HG03045 (cell line): ENCODE measurements around the gene C1QTNF1.

Experiments
- ATAC-seq: cut with Tn5 transposase; IDR thresholded peaks from one replicate; pipeline ENCODE4 v1.9.1; 2021; ENCODE audit warnings: mild to moderate bottlenecking, moderate library complexity; ENCODE audit not compliant: unreplicated experiment

Gene C1QTNF1

DNA sequence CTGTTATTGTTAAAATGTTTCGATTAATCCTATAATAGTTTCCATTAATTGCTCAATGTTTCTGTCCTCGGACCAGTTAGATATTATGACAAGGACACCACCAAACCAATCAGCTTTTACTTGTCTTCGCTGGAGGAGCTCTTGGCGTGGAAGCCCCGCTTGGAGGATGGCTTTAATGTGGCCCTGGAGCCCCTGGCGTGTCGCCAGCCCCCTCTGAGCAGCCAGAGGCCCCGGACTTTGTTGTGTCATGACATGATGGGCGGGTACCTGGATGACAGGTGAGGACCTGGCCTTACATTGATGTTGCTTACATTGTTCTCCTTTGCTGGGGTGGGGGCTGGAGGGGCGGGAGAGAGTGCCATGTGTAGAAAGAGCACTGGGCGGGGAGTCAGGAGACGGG, 53.6 kb downstream of the C1QTNF1 start:
- ATAC-seq: no peak

DNA sequence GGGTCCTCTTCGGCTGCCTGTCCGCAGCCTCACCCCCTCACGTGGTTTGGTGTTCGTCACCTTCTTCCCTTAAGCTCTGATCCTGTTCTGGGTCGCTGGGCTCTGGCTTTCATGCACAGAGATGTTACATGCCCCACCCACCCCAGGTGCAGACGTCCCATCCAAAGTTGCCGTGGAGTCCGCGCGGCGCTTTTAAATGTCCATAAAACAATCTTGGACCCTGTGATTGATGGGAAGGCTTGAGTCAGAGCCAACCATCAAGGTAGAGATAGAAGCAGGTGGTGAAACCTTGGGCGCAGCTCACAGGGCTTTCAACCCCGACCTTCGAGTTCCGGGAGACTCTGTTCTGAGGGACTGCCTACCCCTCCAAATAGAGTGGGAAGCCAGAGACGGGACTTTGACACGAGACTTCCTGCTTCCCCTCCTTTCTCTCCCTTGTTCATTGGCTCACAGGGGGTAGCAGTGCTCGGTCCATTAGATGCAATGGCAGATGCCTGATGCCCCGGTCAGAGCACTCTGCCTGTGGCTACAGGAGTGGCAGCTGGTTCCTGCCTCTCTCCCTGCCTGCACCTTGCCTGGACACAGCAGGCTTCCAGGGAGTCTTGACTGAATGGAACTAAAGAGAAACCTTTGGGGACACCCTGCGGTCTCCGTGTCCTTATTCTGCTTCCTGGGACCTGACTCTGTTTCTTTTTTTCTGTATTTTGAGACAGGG, 54.7 kb downstream of the C1QTNF1 start:
- no peak for ATAC-seq

DNA sequence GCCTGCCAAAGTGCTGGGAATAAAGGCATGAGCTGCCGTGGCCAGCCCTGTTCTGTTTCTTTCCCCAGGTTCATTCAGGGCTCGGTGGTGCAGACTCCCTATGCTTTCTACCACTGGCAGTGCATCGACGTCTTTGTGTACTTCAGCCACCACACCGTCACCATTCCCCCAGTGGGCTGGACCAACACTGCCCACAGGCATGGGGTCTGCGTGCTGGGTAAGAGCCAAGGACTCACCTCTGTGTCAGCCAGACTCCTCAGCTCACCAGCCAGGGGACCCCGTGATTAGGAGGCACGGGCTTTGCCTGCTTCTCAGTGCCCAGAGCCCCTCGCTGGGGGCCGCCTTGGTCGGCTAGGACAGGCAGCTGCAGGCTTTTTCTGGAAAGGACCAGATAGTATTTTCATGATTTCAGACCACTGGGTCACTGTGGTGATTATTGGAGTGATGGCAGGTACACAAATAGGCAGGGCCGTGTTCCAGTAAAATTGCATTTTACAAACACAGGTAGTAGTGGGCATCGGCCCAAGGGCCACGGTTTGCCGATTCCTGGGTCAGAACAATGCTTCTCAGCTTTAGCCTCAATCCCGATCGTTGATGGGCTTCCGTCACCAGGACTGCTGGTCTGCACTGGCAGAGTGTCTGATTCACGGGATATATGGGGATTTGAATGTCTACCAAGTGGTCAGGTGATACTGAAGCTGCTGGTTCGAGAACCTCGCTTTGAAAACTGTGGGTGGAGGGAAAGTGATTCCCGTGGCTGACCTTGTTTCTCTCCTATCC, 55.6 kb downstream of the C1QTNF1 start:
- ATAC-seq: no peak

DNA sequence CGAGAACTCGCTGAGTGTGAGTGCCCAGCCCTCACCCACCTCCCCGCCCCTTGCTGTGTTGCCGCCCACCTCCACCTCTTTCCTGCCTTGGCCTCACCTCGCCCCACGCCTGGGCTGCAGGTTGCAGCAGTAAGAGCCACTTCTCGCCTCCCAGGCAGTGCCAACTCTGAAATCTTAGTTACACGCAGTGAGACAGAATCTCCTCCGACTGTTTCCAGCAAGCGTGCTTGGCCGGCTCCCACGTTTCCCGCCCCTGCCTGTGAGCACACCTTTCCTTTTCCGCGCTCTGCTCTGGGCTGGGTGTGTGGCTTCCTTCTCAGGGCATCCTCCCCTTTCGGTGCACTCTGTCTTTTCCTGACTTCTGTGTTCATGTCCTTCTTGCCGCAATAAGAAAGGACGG, 56.4 kb downstream of the C1QTNF1 start:
- ATAC-seq: no peak

DNA sequence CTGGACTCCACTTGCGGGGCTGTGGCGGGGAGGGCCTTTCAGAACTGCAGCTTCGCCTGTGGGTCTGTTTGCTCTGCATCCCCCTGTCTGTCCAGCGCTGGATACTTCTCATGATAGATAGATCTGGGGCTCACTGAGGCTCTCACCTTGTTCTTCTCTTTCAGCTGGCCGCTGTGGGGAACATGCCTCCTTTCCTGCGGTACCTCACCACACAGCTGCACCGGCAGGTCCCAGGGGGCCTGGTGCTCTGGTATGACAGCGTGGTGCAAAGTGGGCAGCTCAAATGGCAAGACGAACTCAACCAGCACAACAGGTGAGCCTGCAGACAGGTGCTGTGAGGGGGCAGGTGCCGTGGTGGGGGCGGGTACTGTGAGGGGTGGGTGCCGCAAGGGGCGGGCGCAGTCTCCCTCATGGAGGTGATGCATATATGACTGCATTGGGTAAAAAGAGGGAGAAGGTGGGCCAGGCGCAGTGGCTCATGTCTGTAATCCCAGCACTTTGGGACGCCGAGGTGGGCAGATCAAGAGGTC, 56.9 kb downstream of the C1QTNF1 start:
- ATAC-seq: no peak

DNA sequence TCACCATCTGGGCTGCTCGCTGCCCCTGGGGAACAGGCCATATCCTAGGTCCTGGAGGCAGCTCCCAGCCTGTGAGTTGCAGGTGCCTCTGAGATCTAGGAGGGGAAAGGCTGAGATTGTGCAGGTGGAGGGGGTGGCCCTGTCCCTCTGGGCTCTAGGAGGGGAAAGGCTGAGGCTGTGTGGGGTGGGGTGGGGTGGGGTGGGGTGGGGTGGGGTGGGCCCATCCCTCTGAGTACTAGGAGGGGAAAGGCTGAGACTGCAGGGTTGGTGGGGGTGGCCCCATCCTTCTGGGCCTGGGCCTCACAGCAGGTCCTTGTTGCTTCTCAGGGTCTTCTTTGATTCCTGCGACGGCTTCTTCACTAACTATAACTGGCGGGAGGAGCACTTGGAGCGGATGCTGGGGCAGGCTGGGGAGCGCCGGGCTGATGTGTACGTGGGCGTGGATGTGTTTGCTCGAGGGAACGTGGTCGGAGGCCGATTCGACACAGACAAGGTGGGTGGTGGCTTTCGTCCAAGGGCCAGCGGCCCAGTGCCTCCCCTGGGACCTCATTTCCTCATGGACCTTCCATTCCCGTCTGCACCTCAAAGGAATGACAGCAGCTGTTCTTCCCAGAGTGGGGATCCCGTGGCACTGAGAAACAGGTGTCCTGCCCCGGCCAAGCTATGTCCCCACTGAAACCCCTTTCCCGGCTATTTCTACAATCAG, 57.8 kb downstream of the C1QTNF1 start:
- no peak for ATAC-seq

DNA sequence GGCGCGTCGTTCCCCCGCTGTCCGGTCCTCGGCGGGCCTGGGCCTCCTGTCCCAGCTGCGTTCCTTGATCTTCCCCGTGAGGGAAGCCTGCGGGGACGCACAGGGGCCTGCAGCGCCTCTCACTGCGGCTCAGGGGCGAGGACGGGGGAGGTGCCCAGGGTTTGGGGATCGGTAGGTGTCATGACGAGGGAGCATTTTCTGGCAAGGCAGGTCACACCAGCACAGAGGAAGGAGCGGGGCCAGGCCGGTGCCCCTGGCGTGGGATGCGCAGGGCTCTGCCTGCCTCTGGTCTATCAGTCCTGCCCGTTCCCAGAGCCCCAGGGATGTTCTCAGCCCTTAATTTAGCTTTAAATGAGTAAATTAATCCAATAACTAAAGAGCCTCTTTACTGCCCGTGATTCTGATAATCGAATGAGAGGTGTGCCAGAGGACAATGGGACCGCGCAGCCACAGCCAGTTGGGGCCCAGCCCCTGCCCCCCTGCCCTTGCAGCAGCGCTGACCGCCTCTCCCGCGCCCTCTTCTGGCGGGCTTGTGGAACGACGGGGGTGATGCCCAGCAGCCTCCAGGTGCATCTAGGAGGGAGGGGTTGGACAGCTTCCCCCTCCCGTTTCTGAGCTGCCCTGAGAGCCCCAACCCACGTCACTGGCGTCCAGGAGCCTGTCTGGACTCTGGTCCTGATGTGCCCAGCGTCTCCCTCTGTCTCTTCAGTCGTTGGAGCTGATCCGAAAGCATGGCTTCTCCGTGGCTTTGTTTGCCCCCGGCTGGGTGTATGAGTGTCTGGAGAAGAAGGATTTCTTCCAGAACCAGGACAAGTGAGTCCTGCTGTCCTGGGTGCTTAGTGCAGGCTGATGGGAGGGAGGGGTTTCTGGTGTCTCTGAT, 58.6 kb downstream of the C1QTNF1 start:
- no peak for ATAC-seq

DNA sequence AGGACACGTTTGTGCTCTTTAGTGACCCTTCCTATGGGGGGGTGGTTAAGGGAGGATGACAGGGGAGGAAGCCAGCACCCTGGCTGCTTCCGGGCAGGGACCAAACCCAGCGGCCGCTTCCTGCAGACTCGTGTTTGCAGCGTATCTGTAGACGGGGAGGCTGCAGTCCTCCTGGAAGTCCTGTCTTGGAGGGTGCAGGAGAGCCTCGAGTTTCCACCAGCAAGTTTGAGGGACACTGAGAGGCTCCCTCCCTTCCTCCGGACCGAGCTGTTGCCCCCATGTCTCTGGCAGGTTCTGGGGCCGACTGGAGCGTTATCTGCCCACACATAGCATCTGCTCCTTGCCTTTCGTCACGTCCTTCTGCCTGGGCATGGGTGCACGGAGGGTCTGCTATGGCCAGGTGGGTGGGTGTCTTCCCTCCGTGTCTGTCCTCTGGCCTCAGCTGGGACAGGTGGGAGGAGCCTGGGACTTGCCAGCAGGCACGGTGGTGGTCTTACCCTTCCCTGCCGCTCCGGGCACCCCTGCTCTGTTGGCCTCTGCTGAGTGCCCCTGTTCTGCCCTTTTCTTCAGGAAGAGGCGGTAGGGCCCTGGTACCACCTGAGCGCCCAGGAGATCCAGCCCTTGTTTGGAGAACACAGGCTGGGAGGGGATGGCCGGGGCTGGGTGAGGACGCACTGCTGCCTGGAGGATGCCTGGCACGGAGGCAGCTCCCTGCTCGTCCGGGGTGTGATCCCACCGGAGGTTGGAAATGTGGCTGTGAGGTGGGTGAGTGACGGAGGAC, 59.4 kb downstream of the C1QTNF1 start:
- no peak for ATAC-seq

DNA sequence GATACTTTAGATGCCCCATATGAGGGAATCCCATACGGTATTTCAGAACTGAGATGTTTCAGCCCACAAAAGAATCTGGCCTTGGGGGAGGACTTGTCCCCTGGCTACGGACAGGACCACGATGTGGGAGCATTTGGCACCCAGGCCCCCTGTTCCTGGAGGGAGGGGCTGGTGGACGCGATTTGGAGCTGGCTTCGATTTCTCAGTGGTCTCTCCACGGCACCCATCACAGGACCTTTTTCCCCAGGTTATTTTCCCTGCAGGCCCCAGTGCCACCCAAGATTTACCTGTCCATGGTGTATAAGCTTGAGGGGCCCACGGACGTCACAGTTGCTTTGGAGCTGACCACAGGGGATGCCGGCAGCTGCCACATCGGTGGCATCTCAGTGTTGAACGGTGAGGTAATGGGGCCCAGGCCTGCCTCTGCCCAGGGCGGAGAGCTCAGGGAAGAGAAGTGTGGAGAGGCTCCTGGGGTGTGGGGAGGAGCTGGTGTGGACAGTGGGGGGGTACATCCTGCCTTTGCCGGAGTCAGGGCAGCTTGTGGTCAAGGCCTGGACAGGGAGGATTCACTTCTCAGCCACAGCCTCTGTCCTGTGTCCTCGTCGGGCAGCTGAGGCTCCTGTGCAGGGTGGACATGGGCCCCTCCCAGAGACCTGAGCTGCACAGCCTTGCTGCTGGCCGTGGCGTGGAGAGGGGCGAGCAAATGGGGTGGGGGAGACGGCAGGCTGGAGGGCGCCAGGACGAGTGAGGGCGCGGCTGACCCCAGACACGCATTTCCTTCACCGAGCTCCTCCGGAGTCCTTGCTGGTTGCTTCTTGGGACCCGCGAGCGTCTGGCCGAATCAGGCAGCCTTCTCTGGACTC, 60.6 kb downstream of the C1QTNF1 start:
- ATAC-seq: no peak

DNA sequence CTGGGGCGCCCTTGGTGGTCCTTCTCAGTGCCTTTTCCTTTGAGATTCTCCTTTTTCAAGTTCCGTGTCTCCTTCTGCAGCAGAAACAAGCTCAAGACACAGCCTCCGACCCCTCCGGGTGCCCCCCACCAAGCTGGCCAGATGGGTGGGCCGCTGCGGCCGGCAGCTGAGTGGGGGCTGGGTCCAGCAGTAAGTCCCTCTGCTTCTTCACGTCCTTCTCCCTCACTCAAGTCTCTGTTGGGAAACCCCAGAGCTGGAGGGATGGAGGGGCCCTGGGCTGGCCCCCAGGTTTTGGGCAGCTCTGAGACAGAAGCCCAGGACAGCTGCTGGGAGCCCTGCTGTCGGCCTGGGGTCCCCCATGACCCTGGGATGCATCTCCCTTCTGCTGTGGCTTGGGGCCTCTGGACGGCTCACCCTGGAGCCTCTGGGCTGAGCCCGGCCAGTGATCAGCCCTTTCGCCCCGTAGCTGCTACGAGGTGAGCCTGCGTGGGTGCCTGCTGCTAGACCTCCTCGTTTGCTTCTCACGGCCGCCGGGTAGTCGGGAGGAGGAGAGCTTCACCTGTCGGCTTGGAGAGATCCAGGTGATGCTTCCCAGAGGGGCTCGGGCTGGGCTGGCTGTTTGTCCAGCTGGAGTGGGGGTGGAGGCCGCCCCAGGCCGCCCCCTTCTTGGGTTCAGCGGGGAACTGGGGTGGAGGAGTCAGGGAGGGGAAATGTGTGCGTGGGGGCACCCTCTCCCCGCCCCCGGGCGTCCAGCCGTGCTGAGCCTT, 61.4 kb downstream of the C1QTNF1 start:
- ATAC-seq: no peak

DNA sequence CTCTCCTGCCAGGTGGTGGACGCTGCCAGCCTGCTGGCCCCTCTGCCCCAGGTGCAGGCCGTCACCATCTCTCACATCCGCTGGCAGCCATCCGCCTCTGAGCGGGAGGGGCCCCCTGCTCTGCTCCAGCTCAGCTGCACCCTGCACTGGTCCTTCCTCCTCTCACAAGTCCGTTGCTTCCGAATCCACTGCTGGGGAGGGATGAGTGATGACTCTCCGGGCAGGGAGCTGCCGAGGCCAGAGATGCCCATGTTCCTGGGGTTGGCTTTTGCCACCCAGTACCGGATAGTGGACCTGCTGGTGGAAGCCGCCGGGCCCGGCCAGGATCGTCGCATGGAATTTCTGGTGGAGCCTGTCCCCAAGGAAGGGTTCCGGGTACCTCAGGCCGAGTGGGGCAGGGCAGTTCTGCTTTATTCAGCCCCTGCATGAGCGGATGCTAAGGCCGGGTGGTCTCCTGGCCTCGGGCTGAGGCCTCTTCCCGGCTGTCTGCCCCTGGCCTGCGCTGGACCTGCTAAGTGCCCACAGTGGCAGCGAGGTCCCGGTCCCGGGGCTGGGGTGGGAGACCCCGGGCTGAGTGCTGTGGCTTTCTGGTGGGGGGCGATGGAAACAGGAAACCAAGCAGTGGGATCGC, 62.1 kb downstream of the C1QTNF1 start:
- ATAC-seq: no peak

DNA sequence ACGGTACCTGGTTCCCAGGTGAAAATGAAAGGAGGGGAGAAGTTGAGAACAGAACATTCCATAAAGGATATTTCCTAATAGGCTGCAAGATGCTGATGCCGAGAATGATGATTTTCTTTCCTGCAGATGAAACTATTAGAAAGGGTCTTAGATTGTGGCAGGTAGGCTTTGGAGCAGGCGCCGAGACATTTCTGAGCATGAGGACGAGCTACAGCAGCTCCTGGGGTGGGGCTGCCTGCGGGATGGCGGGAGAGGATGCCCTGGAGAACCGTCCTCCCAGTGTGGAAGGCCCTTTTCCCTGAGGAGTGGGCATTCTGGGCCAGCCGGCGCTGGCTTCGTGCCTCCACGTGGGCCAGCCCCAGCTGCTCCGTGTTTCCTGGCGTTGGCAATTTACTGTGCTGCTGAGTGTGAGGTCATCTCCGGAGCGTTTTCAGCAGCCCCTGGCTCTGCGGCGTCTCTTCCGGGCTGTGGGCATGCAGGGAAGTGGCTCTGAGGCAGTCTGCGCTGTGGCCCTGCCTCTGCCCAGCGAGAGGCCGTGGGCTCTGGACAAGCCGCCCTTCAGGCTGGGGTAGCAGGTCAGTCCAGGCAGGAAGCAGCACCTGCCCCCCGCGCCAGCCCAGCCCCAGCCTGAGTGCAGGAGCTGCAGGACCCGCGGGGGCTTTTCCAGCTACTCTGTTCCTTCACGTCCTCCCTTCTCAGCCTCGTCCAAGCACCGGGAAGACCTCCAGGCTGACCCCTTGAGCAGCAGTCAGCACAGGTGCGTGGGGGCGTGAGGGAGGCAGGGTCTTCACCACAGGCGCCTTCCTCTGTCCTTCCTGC, 62.8 kb downstream of the C1QTNF1 start:
- no peak for ATAC-seq

DNA sequence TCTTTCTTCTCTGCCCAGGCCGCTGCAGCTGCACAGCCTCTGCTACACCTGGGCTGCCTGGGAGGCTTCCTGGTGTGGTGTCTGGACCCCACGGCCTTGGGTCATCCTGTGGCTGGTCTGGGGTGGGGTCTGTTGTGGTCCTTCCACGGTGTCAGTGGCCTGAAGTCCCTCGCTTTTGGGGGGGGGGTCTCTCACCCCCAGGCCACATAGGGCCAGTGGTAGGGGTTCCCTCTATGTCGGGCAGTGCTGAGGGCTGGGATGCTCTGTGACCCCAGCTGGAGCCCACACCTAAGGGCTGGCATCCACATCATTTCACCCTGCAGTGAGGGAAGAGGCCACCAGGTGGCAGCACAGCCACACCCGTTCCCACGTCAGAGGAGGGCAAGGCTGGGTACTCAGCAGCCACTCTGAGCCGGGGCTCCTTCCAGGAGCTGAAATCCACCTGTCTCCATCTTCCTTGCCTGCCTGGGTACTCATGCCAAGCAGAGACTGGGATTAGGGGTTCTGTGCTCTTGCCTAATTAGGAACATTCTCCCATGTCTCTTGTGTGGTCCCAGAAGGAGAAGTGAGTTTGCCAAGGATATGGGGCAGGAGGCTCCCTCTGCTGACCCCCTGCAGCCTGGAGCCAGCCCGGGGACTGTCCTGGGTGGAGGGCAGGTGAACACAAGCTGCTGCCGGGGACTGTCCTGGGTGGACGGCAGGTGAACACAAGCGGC, 63.6 kb downstream of the C1QTNF1 start:
- ATAC-seq: no peak

DNA sequence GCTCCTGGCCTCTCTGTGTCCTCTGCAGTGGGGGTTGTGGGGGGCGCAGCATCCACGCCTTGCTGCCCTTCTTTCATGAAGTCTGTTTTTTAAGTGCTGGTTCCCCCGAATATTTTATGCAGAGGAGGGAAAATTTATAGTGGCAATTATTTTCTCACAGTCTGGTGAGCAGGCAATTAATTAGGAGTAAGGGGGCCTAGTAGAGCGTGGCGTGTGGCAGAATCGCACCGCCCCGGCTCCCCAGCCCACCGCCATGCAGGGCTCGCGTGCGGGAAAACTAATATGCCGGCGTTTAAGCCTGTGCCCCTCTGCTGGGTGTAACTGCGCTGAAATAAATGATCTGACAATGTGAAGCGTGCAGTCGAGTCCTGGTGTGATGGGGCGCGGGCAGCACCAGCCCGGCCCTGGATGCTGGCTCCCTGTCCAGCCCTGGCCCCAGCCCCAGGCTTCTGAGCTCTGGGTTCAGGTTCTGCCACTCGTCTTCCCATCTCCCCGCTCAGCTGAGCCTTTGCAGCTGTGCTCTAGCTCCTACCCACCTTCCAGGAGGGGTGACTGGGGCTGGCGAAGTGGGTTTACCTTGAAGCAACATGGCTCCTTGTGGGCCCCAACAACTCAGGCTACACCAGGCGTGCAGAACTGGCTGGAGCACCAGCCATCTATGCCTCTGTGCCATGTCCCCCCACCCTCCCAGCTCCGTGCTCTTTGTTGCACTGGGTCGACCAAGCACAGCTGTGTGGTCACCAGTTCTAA, 64.5 kb downstream of the C1QTNF1 start:
- no peak for ATAC-seq

DNA sequence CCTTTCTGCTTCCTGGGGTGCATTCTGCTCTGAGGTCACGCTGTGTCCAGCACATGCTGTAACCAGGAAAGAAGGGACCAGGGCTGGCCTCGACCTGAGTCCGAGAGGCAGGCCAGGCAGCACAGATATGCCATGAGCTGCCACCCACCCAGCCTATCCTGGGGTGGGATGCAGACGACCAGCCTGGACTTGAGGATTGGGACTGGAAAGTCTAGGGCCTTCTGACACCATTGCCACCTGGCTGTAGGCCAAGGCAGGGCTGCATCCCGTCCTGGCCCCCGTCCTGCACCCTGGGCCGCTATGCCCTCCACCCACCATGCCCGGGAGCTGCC, 65.0 kb downstream of the C1QTNF1 start:
- no peak for ATAC-seq
